Liver (tissue), 9 donors: ENCODE results near the gene PTRHD1. TPM values are rescaled to one million over a fixed set of nuclear protein-coding genes. Genes with fewer than 3 reads are reported as not detected.

ENCODE experiments used
- DNase-seq: peaks from one replicate; pipeline ENCODE4 v3.0.0-alpha.2; 2017; ENCODE audit warnings: low spot score
- H3K27ac ChIP-seq, 2 donors: one replicate each; pipeline ENCODE4 v1.7.0; 2013; ENCODE audit warnings: inconsistent platforms in 2 of 2, low read length in 2 of 2, control low read depth in 1 of 2, low read depth in 1 of 2, mild to moderate bottlenecking in 1 of 2
- H3K27me3 ChIP-seq, 4 donors: one replicate each; pipeline versions ENCODE4 v1.6.1 to v1.7.0; 2013; ENCODE audit warnings: low read length in 3 of 4, inconsistent platforms in 1 of 4, mild to moderate bottlenecking in 1 of 4, moderate library complexity in 1 of 4; ENCODE audit not compliant: control insufficient read depth in 4 of 4, insufficient read depth in 4 of 4
- H3K36me3 ChIP-seq, 4 donors: one replicate each; pipeline versions ENCODE4 v1.6.1 to v1.7.0; 2013; ENCODE audit warnings: low read length in 3 of 4, mild to moderate bottlenecking in 3 of 4, low read depth in 1 of 4, moderate library complexity in 1 of 4; ENCODE audit not compliant: control insufficient read depth in 4 of 4, insufficient read depth in 3 of 4
- H3K4me1 ChIP-seq, 4 donors: one replicate each; pipeline versions ENCODE4 v1.6.1 to v1.7.0; 2013; ENCODE audit warnings: low read length in 3 of 4, mild to moderate bottlenecking in 3 of 4, moderate library complexity in 1 of 4; ENCODE audit not compliant: control insufficient read depth in 4 of 4, insufficient read depth in 4 of 4
- H3K4me3 ChIP-seq, 3 donors: one replicate each; pipeline versions ENCODE4 v1.6.1 to v1.7.0; 2013; ENCODE audit warnings: low read length in 3 of 3, control low read depth in 1 of 3, low read depth in 1 of 3, mild to moderate bottlenecking in 1 of 3
- H3K9ac ChIP-seq, 2 donors: one replicate each; pipeline ENCODE4 v1.7.0; 2013; ENCODE audit warnings: low read length in 2 of 2, mild to moderate bottlenecking in 2 of 2, moderate library complexity in 2 of 2, control low read depth in 1 of 2, low read depth in 1 of 2
- H3K9me3 ChIP-seq, 4 donors: one replicate each; pipeline versions ENCODE4 v1.6.1 to v1.7.0; 2013; ENCODE audit warnings: low read length in 3 of 4; ENCODE audit not compliant: control insufficient read depth in 4 of 4
- CTCF ChIP-seq: fragments of 150-350 bp; IDR thresholded peaks from 2 replicates; pipeline ENCODE4 v1.5.1; 2017; ENCODE audit warnings: improper control_type of control experiment, low read depth, low read length; ENCODE audit not compliant: missing input control
- EGR1 ChIP-seq, 2 donors: IDR thresholded peaks; 2 replicates each; pipeline ENCODE4 v1.6.1; 2016 to 2018; ENCODE audit warnings: antibody characterized with exemption in 2 of 2, low read depth in 2 of 2
- FOXA2 ChIP-seq: IDR thresholded peaks from 2 replicates; pipeline ENCODE4 v1.6.1; 2016; ENCODE audit warnings: antibody characterized with exemption
- HNF4A ChIP-seq, 2 donors: conservative IDR thresholded peaks; 2 replicates each; pipeline ENCODE4 v1.6.1; 2016; ENCODE audit warnings: antibody characterized with exemption in 2 of 2, mild to moderate bottlenecking in 2 of 2
- JUND ChIP-seq, 2 donors: IDR thresholded peaks; 2 replicates each; pipeline ENCODE4 v1.6.1; 2016; ENCODE audit warnings: antibody characterized with exemption in 2 of 2
- MAX ChIP-seq: IDR thresholded peaks from 2 replicates; pipeline ENCODE4 v1.6.1; 2016; ENCODE audit warnings: antibody characterized with exemption
- NR2F2 ChIP-seq: IDR thresholded peaks from 2 replicates; pipeline ENCODE4 v1.6.1; 2016; ENCODE audit warnings: antibody characterized with exemption
- RAD21 ChIP-seq, 2 donors: IDR thresholded peaks; 2 replicates each; pipeline ENCODE4 v1.6.1; 2016; ENCODE audit warnings: antibody characterized with exemption in 2 of 2, mild to moderate bottlenecking in 2 of 2
- RXRA ChIP-seq, 2 donors: IDR thresholded peaks; 2 replicates each; pipeline ENCODE4 v1.6.1; 2017 to 2018; ENCODE audit warnings: antibody characterized with exemption in 2 of 2, mild to moderate bottlenecking in 1 of 2
- YY1 ChIP-seq: IDR thresholded peaks from 2 replicates; pipeline ENCODE4 v1.6.1; 2016; ENCODE audit warnings: antibody characterized with exemption, mild to moderate bottlenecking
- ZBTB33 ChIP-seq: IDR thresholded peaks from 2 replicates; pipeline ENCODE4 v1.6.1; 2016; ENCODE audit warnings: antibody characterized with exemption
- WGBS: extraction: QIAGEN DNeasy Blood & Tissue Kit; methylation state at CpG from one replicate; pipeline ENCODE4 v1.1.7; 2013; 5-methylcytosine and 5-hydroxymethylcytosine counted together
- polyA plus RNA-seq, 2 donors: library from polyadenylated mRNA; stranded (reverse) in 1 of 2; unstranded in 1 of 2; fragments of 200-250 nt in 1 of 2; fragments of >200 nt in 1 of 2; fragmentation: Nextera tagmentation in 1 of 2; extraction: Ambion mirVana in 1 of 2; gene quantifications; one replicate each; pipeline versions ENCODE4 v1.2.1 to v1.2.3, GENCODE V29; 2013 to 2015
- total RNA-seq, 2 donors: library from RNA; depleted of rRNA; stranded (reverse); fragments of >200 nt; gene quantifications; one replicate each; pipeline ENCODE4 v1.2.3, GENCODE V29; 2014
- TF ChIP-seq, protein P1 (sequence below): IDR thresholded peaks from 2 replicates; pipeline ENCODE4 v1.6.1; 2016; ENCODE audit warnings: antibody characterized with exemption
- donor health status: healthy.
- donor health status: healthy.
- donor health status: healthy.
- donor health status: healthy.
- donor health status: healthy.

The PTRHD1 gene
- total and polyA plus RNA-seq, 4 donors: 9.9 to 50.9 (median 20.7) TPM

DNA sequence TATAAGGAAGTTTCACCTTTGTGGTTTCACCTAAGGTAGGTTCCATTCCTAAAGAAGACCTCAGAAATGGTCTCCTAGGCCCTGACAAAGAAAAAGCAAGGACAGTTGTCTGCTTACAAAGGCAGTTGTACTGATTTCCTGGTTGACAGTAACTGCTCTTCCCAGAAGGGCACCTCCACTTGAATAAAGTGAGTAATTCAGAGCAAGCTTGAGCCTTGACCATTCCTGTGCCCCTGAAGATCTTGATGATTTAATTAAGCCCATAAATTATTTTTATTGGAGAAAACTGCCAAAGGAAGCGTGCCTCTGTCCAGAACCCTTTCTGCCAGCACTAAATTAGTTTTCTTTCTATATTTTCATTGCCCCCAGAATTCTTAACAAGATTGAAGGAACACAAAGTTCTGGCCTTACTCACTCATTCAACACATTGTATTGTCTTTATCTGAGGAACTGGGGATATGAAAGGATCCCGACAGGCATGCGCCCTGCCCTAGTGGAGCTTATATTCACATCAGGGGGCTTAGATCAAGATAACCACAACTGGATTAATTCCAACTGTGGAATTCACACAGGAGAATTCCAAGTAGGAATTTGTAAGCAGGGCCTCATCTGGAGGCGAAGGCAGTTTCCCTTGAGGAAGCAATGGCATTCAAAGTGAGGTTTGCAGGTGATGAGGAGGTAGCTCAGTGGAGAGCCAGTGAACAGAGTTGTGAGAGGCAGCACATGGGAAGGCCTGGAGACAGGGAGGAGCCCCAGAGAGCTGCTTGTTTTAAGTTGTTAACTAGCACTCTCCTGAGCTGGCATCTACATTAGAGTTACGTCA is 21.2 kb downstream of the PTRHD1 start:
- 95% methylated on average over 5 of the region's 5 CpGs for WGBS
- no peak overlapping the region for H3K27ac ChIP-seq

GRCh38 chr2:24771061-24771460 is 22.1 kb downstream of the PTRHD1 start:
- H3K9me3 ChIP-seq: no peaks in the 10 kb centered on the region
- H3K27me3 ChIP-seq: no peaks in the 10 kb centered on the region
- TF ChIP-seq EGR1 (IDR thresholded peaks at IDR 0.05; ENCODE audit: low read depth in 2 of 2) (no peak), MAX (no peak), HNF4A (conservative IDR thresholded peaks at IDR 0.05) (no peak), CTCF (no peak)
- TF ChIP-seq, protein P1, sequence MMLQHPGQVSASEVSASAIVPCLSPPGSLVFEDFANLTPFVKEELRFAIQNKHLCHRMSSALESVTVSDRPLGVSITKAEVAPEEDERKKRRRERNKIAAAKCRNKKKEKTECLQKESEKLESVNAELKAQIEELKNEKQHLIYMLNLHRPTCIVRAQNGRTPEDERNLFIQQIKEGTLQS: no peak
- no peak overlapping the region for H3K27ac ChIP-seq
- no peak overlapping the region for H3K9ac ChIP-seq
- peaks cover 0 to 3% (median 0%) of the 10 kb centered on the region in 4 donors for H3K4me1 ChIP-seq
- no peak overlapping the region for H3K4me3 ChIP-seq
- H3K36me3 ChIP-seq: peaks cover 2 to 14% (median 12%) of the 10 kb centered on the region in 4 donors
- DNase-seq: no peak
- 92% methylated on average over 5 of the region's 5 CpGs for WGBS

More for the DNA sequence above, 21.2 kb downstream of the PTRHD1 start:
- Histone ChIP-seq H3K4me1 (peaks cover 0 to 3% (median 0%) of the 10 kb centered on the region in 4 donors), H3K9me3 (no peaks in the 10 kb centered on the region), H3K36me3 (peaks cover 2 to 14% (median 8%) of the 10 kb centered on the region in 4 donors), H3K4me3 (no peak overlapping the region), H3K9ac (no peak overlapping the region), H3K27me3 (no peaks in the 10 kb centered on the region)
- TF ChIP-seq ZBTB33 (no peak), RAD21 (IDR thresholded peaks at IDR 0.05) (no peak), NR2F2 (no peak)
- DNase-seq: no peak

DNA sequence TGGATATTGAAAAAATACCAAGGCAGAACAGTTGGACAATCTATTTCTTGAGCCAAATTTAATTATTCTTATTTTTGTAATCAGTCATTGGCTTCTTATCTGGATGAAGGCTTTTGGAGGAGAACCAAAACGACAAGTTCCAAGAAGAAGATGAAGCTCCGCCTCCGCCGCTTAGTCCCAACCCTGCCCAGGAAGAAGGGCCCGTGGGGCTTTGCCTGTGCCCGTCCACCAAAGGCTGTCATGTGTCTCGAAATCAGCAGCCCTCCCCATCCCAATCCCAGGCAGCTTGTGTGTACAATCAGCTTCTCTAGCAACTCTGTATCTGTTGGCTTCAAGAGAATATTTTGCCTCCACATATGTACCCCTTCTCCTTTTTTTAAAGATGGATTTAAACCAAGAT is 24.6 kb downstream of the PTRHD1 start:
- no peaks in the 10 kb centered on the region for H3K9me3 ChIP-seq
- no peak overlapping the region for H3K27ac ChIP-seq
- TF ChIP-seq RXRA (IDR thresholded peaks at IDR 0.05): no peak
- TF ChIP-seq, protein P1: no peak
- no peak for TF ChIP-seq MAX
- no peak for TF ChIP-seq NR2F2
- no peak for TF ChIP-seq JUND (IDR thresholded peaks at IDR 0.05)
- TF ChIP-seq ZBTB33: no peak
- no peak for TF ChIP-seq HNF4A (conservative IDR thresholded peaks at IDR 0.05)
- TF ChIP-seq FOXA2: no peak
- no peak for TF ChIP-seq CTCF
- TF ChIP-seq YY1: no peak
- DNase-seq: no peak
- no peaks in the 10 kb centered on the region for H3K27me3 ChIP-seq
- WGBS: 86% methylated on average over 7 of the region's 7 CpGs
- H3K4me3 ChIP-seq: no peak overlapping the region
- no peak overlapping the region for H3K9ac ChIP-seq
- H3K4me1 ChIP-seq: no peaks in the 10 kb centered on the region
- H3K36me3 ChIP-seq: peaks cover 5 to 25% (median 16%) of the 10 kb centered on the region in 4 donors
